Calu3 (cell line): Measurements from ENCODE around the gene PJA1. TPM values are rescaled to one million over a fixed set of nuclear protein-coding genes. Genes with fewer than 3 reads are reported as not detected.

Source experiments
- BruUV-seq: library from RNA; stranded (reverse); fragments of 400-500 nt; replicated peaks from 2 replicates; lab custom pipeline; 2021; lab: Mats Ljungman, UMichigan
- CTCF ChIA-PET: fragments of 300-600 bp; sonication (Branson Sonifier 250); formaldehyde crosslinking; loops from one replicate; lab custom pipeline; 2022; ENCODE audit warnings: antibody characterized with exemption; lab: Charles Lee
- DNase-seq: peaks from one replicate; pipeline ENCODE4 v3.0.0; 2022
- H3K27ac Mint-ChIP-seq: one replicate; pipeline ENCODE4 v1.8.0; 2022; ENCODE audit warnings: mixed read lengths; ENCODE audit not compliant: unreplicated experiment
- H3K27me3 Mint-ChIP-seq: one replicate; pipeline ENCODE4 v1.8.0; 2022; ENCODE audit warnings: mixed read lengths; ENCODE audit not compliant: unreplicated experiment
- H3K36me3 Mint-ChIP-seq: one replicate; pipeline ENCODE4 v1.8.0; 2022; ENCODE audit warnings: mild to moderate bottlenecking, moderate library complexity, mixed read lengths; ENCODE audit not compliant: insufficient read depth, unreplicated experiment
- H3K4me1 Mint-ChIP-seq: one replicate; pipeline ENCODE4 v1.8.0; 2022; ENCODE audit warnings: mild to moderate bottlenecking, low read depth, mixed read lengths; ENCODE audit not compliant: unreplicated experiment
- H3K4me3 Mint-ChIP-seq: one replicate; pipeline ENCODE4 v1.8.0; 2022; ENCODE audit warnings: mild to moderate bottlenecking, low read depth, moderate library complexity, mixed read lengths; ENCODE audit not compliant: unreplicated experiment
- H3K9me3 Mint-ChIP-seq: one replicate; pipeline ENCODE4 v1.8.0; 2022; ENCODE audit warnings: low read depth, mixed read lengths; ENCODE audit not compliant: unreplicated experiment
- CTCF ChIP-seq: fragments of 200-600 bp; IDR thresholded peaks from one replicate; pipeline ENCODE4 v1.8.0; 2022; ENCODE audit warnings: antibody characterized with exemption; ENCODE audit not compliant: unreplicated experiment
- intact Hi-C: fragments of 100-400 bp; cut with micrococcal nuclease; formaldehyde crosslinking; loops from one replicate; pipeline ENCODE4 v1.10.0; 2022; ENCODE audit not compliant: unreplicated experiment
- total RNA-seq: library from RNA; stranded (reverse); gene quantifications from 2 replicates; pipeline ENCODE4 v1.2.3, GENCODE V29; 2022

The PJA1 gene
- total RNA-seq, 1 experiment from 2014 or later = 45.6 TPM

GRCh38 chrX:69117876-69118526 lies 47.3 kb downstream of the PJA1 start:
- no TSS peak for BruUV-seq
- CTCF ChIA-PET = no interaction called here
- no peaks in the 10 kb centered on the region for H3K9me3 Mint-ChIP-seq
- H3K27ac Mint-ChIP-seq = no peak overlapping the region
- no peak for DNase-seq
- no peaks in the 10 kb centered on the region for H3K36me3 Mint-ChIP-seq
- no peak for TF ChIP-seq CTCF
- H3K27me3 Mint-ChIP-seq = peaks cover 13% of the 10 kb centered on the region
- H3K4me1 Mint-ChIP-seq = no peaks in the 10 kb centered on the region
- intact Hi-C loops = no loop called here
- H3K4me3 Mint-ChIP-seq = no peak overlapping the region

- CTCF ChIA-PET = no interaction called here
- DNase-seq = no peak
- Mint-ChIP-seq H3K27me3 (no peaks in the 10 kb centered on the region), H3K4me3 (no peak overlapping the region), H3K27ac (no peak overlapping the region), H3K36me3 (no peaks in the 10 kb centered on the region), H3K9me3 (no peaks in the 10 kb centered on the region), H3K4me1 (no peaks in the 10 kb centered on the region)
- no TSS peak for BruUV-seq
- TF ChIP-seq CTCF = no peak
- intact Hi-C loops = no loop called here
These were observed 49.2 kb downstream of the PJA1 start for GRCh38 chrX:69116077-69116476.

GRCh38 chrX:69113723-69114122 lies 51.5 kb downstream of the PJA1 start:
- no peak overlapping the region for H3K27ac Mint-ChIP-seq
- no peak for TF ChIP-seq CTCF
- no peaks in the 10 kb centered on the region for H3K4me1 Mint-ChIP-seq
- H3K36me3 Mint-ChIP-seq = no peaks in the 10 kb centered on the region
- no peaks in the 10 kb centered on the region for H3K9me3 Mint-ChIP-seq
- CTCF ChIA-PET = no interaction called here
- DNase-seq = no peak
- H3K4me3 Mint-ChIP-seq = no peak overlapping the region
- peaks cover 13% of the 10 kb centered on the region for H3K27me3 Mint-ChIP-seq
- intact Hi-C loops = no loop called here
- no TSS peak for BruUV-seq
